Stimulated activated naive CD4-positive, alpha-beta T cell (primary cell): ENCODE measurements around the gene FBXO33.

Experiments used
- DNase-seq, 6 experiments: peaks; one replicate each; lab custom pipeline; 2025; lab: John Stamatoyannopoulos, UW

FBXO33 gene

DNA sequence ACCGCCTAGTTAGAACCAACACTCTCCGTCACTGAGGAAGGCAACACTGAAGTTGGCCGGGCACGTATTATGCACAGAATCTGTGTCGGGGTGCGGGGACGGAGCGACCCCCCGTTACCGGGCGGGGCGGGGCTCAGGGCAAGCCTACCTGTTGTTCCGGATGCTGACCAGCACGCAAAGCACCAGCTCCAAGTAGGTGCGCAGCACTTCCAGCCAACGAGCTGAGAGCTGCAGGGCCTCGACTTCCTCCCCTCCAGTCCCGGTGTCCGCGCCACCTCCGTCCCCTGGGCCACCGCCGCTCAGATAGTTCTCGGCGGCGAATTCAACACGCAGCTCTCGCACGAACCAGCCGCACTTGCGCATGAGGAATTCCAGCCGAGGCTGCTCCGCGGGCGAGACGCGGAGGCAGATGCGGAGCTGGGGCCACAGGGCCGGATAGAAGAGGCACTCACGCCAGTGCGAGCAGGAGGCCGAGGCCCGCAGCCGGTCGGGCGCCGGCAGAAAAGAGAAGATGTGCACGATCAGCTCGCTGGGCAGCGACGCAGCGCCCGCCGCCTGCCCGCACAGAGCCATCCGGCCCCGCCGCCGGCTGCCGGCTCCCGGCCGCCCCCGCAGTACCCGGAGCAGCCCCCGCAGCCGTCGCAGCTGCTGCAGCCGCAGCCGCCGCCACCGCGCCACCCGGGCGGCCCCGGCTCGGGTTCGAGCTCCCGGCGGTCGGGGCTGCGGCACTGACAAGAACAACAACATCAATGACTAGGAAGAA is 636 bp downstream of the FBXO33 start:
- peak; percentile 28 to 76 (median 54) for DNase-seq

GRCh38 chr14:39430762-39431415 is 1.3 kb downstream of the FBXO33 start:
- no peak for DNase-seq

GRCh38 chr14:39428118-39428517 is 4.1 kb downstream of the FBXO33 start:
- DNase-seq = no peak

DNA sequence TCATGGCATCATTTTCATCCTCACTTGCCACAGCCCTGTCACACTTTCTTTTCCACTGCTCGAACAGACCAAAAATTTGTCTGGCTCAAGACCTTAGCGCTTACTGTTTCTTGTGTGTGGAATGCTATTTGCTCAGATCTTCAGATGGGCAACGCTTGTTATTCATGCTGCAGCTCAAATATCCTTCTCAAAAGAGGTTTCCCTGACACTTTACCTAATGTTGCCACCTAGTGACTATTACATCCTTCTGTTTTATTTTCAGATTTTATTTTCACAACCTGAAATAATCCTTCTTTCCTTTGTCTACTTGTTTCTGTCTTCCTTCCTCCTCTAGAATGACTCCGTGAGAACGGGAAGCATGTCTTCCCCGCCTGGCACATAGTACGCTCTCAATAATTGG is 5.6 kb downstream of the FBXO33 start:
- peak in 2 of 6 experiments; percentile 10 for DNase-seq

GRCh38 chr14:39425947-39426346 is 6.3 kb downstream of the FBXO33 start:
- DNase-seq = no peak

GRCh38 chr14:39423793-39424192 is 8.4 kb downstream of the FBXO33 start:
- DNase-seq = no peak

DNA sequence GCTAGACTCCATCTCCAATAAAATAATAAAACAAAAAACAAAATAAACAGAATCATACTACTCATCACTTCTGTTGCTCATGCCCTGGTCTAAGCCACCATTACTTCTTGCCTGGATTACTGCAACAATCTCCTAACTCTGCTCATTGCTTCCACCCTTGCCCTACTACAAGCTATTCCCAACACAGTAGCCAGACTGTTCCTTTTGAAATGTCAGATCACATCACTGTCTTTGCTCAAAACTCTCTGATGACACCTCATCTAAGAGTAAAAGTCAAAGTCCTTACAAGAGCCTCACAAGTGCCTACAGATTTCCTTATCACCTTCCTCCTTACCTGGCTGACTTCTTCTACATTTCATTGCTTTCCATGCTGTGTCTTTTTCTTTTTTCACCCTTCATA is 10.0 kb downstream of the FBXO33 start:
- DNase-seq = no peak

- no peak for DNase-seq
Measured at GRCh38 chr14:39419272-39419671, 13.0 kb downstream of the FBXO33 start.

GRCh38 chr14:39417014-39417413 is 15.2 kb downstream of the FBXO33 start:
- DNase-seq = no peak

GRCh38 chr14:39416072-39416471 is 16.2 kb downstream of the FBXO33 start:
- no peak for DNase-seq

DNA sequence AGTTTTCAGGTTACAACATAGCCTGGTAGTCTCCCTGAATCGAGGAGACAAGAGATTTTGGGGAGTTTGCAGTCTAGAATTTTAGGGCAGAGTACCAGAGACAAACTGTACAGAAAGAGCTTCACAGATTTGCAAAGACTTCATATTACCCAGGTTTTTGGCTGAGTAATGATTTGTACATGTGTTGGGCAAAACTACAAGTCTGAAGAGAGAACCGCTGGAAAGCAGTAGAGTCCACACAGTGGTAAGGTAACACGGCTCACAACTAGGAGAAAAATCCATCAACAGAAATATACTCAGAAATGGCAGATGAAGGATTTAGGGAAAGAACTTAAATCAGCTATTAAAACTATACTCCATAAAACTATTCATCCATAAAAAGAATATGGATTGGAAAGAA is 25.7 kb downstream of the FBXO33 start:
- DNase-seq = no peak

- DNase-seq = no peak
Measured at GRCh38 chr14:39398382-39398781, 33.9 kb downstream of the FBXO33 start.

GRCh38 chr14:39396448-39396847 is 35.8 kb downstream of the FBXO33 start:
- no peak for DNase-seq

DNA sequence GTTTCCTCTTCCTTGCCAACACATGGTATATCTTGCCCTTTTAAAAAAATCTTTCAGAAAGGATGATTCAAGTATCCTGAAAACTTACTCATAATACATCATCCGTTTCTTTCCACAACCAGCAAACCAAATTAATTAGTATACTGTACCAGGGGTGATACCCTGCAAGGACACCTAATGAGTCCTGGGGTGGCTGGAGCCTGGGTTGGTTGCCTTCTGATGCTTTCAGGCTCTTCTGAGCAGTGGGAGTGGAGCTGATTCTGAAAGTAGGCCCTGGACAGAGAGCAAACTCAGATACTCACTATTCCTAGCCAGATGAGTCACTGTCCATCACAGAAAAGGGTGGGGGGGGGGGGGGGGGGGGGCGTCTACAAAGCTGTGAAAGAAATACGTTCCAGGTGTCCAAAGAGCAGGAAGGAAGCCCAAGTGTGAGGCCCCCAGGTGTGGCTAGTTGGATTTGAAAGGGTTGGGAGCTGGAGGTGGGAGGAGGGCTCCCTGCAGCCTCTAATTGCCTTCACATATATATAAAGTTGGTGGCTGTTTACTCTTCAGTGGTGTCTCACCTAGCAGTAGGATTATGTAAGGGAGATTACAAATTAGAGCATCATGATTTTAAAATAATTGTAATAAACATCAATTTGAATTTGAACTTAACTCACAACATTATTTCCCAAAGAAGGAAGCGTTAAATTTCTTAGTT is 36.5 kb downstream of the FBXO33 start:
- no peak for DNase-seq

DNA sequence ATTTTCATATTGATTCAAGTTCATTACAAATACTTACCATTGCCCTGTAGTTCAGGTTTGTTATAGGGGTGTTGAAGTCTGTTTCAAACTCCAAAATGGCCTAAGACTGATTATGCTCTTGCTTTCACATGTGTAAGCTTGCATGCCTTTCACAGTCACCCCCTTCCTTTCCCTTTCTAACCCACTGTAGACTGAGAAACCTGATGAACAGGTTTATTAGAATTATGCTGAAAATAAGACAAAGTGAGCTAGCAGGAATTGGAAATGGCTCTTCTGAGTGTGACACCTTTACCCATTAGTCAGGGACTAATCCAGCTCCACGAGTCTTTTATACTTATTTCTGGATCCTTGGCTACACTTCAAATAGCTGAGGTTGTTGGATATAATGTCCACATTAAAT is 38.9 kb downstream of the FBXO33 start:
- no peak for DNase-seq

DNA sequence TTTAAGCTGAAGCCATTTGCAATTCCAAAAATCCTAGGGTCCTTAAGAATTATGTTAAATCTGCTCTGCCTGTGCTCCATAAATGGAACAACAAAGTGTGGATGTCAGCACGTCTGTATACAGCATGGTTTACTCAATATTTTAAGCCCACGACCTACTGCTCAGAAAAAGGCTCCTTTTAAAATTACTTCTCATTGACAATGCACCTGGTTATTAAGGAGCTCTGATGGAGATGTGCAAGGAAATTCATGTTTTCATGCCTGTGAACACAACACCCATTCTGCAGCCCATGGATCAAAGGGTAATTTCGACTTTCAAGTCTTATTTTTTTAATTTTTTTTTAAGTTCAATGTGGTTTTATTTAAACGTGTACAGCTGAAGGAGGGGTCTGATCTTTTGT is 48.1 kb downstream of the FBXO33 start:
- DNase-seq = no peak

DNA sequence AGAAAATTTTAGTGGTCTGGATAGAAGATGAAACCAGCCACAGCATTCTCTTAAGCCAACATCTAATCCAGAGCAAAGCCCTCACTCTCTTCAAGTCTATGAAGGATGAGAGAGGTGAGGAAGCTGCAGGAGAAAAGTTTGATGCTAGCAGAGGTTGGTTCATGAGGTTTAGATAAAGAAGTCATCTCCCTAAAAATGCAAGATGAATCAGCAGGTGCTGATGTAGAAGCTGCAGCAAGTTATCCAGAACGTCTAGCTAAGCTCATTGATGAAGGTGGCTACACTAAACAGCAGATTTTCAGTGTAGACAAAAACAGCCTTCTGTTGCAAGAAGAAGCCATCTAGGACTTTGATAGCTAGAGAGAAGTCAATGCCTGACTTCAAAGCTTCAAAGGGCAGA is 48.5 kb downstream of the FBXO33 start:
- no peak for DNase-seq

DNA sequence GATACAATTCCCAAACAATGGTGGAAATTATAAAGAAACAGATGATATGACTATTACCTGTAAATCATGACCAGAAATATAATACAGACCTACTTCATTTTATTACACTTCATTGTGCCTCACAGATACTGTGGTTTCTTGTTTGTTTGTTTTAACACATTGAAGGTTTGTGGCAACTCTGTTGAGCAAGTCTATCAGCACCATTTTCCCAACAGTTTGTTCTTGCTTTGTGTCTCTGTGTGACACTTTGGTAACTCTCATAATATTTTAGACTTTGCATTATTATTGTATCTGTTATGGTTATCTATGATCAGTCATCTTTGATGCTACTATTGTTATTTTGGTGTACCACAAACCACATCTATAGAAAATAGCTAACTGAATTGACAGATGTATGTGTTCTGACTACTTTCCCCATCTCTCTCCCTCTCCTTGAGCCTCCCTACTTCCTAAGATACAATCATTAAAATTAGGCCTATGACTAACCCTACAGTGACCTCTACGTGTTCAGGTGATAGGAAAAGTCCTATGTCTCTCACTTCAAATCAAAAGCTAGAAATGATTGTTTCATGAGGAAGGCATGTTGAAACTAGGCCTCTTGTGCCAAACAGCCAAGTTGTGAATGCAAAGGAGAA is 49.1 kb downstream of the FBXO33 start:
- DNase-seq = peak in 2 of 6 experiments; percentile 8

- no peak for DNase-seq
Measured at GRCh38 chr14:39382463-39382862, 49.8 kb downstream of the FBXO33 start.

- no peak for DNase-seq
Measured at GRCh38 chr14:39381366-39381765, 50.9 kb downstream of the FBXO33 start.

DNA sequence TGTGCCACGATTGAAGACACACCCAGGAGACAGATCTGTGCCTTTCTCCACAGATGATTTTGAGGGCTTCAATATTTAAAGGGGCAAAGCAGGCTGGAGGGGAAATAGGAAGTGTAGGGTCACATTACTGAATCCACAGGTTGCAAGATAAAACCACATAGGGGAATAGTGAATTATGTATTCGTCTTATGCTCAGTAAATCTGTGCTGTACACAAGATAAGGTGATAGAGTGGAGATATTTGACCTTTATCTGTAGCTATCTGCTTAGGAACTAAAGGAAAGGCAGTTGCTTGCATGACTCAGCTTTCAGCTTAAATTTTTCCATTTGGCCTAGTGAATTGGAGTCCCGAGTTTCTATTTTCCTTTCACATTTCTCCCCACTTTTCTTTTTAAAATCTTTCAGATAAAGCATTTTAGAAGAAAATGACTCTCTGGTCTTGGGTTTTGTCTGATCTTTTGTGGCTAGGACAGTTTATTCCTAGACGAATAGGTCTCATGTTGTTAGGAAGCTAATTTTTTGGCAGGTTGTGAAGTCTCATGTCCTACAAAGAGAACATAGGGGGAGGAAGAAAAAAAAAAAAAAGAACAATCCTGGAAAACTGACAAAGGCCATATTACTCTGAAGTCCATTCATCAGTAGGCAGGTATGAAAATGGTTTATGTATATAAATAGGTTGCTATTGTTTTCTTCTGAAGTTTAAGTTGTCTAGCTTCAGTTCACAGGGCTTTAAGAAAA is 55.4 kb downstream of the FBXO33 start:
- no peak for DNase-seq

GRCh38 chr14:39374851-39375250 is 57.4 kb downstream of the FBXO33 start:
- no peak for DNase-seq
